ENCODE measurements around the gene NUDT14. TPM values are rescaled to one million over a fixed set of nuclear protein-coding genes. Genes with fewer than 3 reads are reported as not detected.
A peak's percentile ranks its signal among the peaks of the same experiment; 100 is the strongest.

NUDT14 gene
- total RNA-seq, 2 experiments from 2014 or later = 23.3 to 28.0 TPM

- DNase-seq = no peak
- Mint-ChIP-seq H3K27me3 (no peaks in the 10 kb centered on the region), H3K4me3 (no peak overlapping the region), H3K27ac (no peak overlapping the region), H3K36me3 (peaks cover 2% of the 10 kb centered on the region), H3K4me1 (peaks cover 15% of the 10 kb centered on the region), H3K9me3 (peaks cover 8% of the 10 kb centered on the region)
- no peak for ATAC-seq (ENCODE audit: low read depth)
- POLR2A ChIA-PET = interaction anchor here (1.7 kb wide), 1 partner anchor 10 kb away, joined by 5 read pairs; no protein-coding TSS in a partner anchor
These were observed 3.3 kb upstream of the NUDT14 start for GRCh38 chr14:105184461-105184860.

- Mint-ChIP-seq H3K9me3 (no peaks in the 10 kb centered on the region), H3K36me3 (no peaks in the 10 kb centered on the region), H3K27ac (peak overlapping the region; percentile 30), H3K4me3 (peak overlapping the region; percentile 47), H3K4me1 (peaks cover 15% of the 10 kb centered on the region), H3K27me3 (no peaks in the 10 kb centered on the region)
- no peak for DNase-seq
- no peak for ATAC-seq (ENCODE audit: low read depth)
- POLR2A ChIA-PET = interaction anchor here (1.4 to 2.2 kb wide), 4 partner anchors 12 to 118 kb away, joined by 3 to 13 read pairs (median 6); partner anchors contain the start of gene JAG2
These were observed 1.3 kb upstream of the NUDT14 start for GRCh38 chr14:105182296-105183020.

GRCh38 chr14:105181549-105182295 lies 610 bp upstream of the NUDT14 start:
- peak overlapping the region; percentile 47 for H3K4me3 Mint-ChIP-seq
- H3K27me3 Mint-ChIP-seq = no peaks in the 10 kb centered on the region
- ATAC-seq (ENCODE audit: low read depth) = no peak
- no peak overlapping the region for H3K27ac Mint-ChIP-seq
- no peaks in the 10 kb centered on the region for H3K9me3 Mint-ChIP-seq
- POLR2A ChIA-PET = interaction anchor here (0.8 to 2.2 kb wide), 5 partner anchors 9 to 119 kb away, joined by 3 to 13 read pairs (median 6); partner anchors contain the start of gene JAG2
- no peaks in the 10 kb centered on the region for H3K36me3 Mint-ChIP-seq
- peaks cover 16% of the 10 kb centered on the region for H3K4me1 Mint-ChIP-seq
- DNase-seq = no peak

GRCh38 chr14:105179191-105179590 lies 1.9 kb downstream of the NUDT14 start:
- H3K9me3 Mint-ChIP-seq = no peaks in the 10 kb centered on the region
- peaks cover 28% of the 10 kb centered on the region for H3K4me1 Mint-ChIP-seq
- H3K36me3 Mint-ChIP-seq = no peaks in the 10 kb centered on the region
- no peaks in the 10 kb centered on the region for H3K27me3 Mint-ChIP-seq
- POLR2A ChIA-PET = no interaction called here
- no peak overlapping the region for H3K27ac Mint-ChIP-seq
- ATAC-seq (ENCODE audit: low read depth) (no peak), DNase-seq (no peak)
- no peak overlapping the region for H3K4me3 Mint-ChIP-seq

DNA sequence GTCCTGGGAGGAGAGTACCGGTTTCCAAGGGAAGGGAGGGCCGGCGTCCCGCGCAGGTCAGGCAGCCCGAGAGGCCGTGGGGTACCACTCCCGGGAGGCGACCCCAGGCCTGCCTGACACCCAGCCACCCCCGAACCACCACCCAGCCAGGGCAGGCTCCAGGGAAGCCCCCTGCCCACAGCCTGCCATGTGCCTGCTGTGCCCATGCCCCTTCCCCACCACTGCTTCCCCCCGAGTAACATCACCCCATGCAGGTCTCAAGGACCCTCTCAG lies 2.3 kb downstream of the NUDT14 start:
- DNase-seq = no peak
- Mint-ChIP-seq H3K4me1 (peaks cover 30% of the 10 kb centered on the region), H3K36me3 (no peaks in the 10 kb centered on the region), H3K4me3 (no peak overlapping the region), H3K27ac (no peak overlapping the region), H3K9me3 (no peaks in the 10 kb centered on the region), H3K27me3 (no peaks in the 10 kb centered on the region)
- POLR2A ChIA-PET = no interaction called here
- ATAC-seq (ENCODE audit: low read depth) = no peak

DNA sequence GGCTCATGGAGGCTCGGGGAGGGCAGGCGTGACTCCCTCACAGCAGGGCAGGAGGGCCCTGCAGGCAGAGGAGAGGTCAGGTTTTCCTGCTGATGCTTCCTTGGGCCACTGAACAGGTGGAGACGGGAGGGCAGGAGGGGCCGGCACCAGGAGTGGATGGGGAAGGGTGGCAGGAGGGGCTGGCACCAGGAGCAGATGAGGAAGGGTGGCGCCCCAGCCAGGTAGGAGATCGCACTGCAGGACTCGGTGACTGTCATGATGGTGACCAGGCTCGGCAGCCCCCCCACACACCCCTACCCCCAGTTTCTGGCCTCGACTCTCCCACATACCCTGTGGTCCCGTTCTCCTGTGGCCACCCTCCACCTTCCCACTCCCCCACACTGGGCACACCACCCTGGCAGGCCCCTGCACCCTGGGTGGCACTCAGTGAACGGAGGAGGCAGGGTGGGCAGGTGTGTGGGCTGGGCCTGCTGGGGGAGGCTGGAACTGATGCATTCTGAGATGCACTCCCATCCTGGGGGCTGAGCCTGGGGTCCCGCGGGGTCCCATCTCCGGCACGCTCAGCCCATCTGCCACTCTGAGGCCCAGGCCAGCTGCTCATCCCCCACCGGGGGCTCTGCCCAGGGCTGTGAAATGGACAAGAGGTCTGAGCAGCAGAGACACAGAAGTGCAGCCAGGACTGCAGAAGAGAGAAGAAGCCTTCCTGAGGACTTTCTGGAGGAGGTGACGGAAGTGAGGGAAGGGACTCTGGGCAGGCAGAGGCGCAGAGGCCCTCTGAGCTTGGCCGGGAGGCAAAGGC lies 2.8 kb downstream of the NUDT14 start:
- DNase-seq = no peak
- POLR2A ChIA-PET = no interaction called here
- no peaks in the 10 kb centered on the region for H3K9me3 Mint-ChIP-seq
- peaks cover 30% of the 10 kb centered on the region for H3K4me1 Mint-ChIP-seq
- H3K36me3 Mint-ChIP-seq = no peaks in the 10 kb centered on the region
- no peaks in the 10 kb centered on the region for H3K27me3 Mint-ChIP-seq
- H3K4me3 Mint-ChIP-seq = peak overlapping the region; percentile 32
- H3K27ac Mint-ChIP-seq = peak overlapping the region; percentile 8
- no peak for ATAC-seq (ENCODE audit: low read depth)

- Mint-ChIP-seq H3K4me3 (no peak overlapping the region), H3K9me3 (no peaks in the 10 kb centered on the region), H3K27me3 (no peaks in the 10 kb centered on the region), H3K4me1 (peaks cover 23% of the 10 kb centered on the region), H3K36me3 (no peaks in the 10 kb centered on the region), H3K27ac (no peak overlapping the region)
- ATAC-seq (ENCODE audit: low read depth) (no peak), DNase-seq (no peak)
- POLR2A ChIA-PET = interaction anchor here (1.0 kb wide), 2 partner anchors 71 to 482 kb away, joined by 3 read pairs; partner anchors contain the start of gene BTBD6
These were observed 4.0 kb downstream of the NUDT14 start for GRCh38 chr14:105177082-105177481.

DNA sequence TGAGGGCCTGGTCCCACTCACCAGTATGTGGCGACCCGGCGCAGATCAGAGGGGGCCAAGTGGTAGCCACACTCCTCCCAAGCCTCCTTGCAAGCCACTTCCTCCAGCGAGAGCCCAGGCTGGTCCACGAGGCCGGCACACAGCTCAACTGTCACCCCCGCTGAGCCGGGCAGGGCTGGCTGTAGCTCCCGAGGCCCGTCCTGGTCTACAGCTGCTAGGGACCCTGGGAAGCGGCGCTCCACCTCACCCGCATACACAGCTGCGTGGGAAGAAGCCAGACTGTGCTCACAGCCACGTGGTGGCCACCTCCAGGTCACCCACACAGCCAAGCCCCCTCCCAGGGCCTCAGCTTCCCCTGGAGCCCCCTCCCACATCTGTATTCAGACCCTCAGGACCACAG lies 4.6 kb downstream of the NUDT14 start:
- no peak for ATAC-seq (ENCODE audit: low read depth)
- H3K4me3 Mint-ChIP-seq = no peak overlapping the region
- no peak overlapping the region for H3K27ac Mint-ChIP-seq
- no peaks in the 10 kb centered on the region for H3K36me3 Mint-ChIP-seq
- peaks cover 23% of the 10 kb centered on the region for H3K4me1 Mint-ChIP-seq
- no peaks in the 10 kb centered on the region for H3K9me3 Mint-ChIP-seq
- DNase-seq = no peak
- POLR2A ChIA-PET = interaction anchor here (1.0 kb wide), 2 partner anchors 72 to 482 kb away, joined by 3 read pairs; partner anchors contain the start of gene BTBD6
- no peaks in the 10 kb centered on the region for H3K27me3 Mint-ChIP-seq

DNA sequence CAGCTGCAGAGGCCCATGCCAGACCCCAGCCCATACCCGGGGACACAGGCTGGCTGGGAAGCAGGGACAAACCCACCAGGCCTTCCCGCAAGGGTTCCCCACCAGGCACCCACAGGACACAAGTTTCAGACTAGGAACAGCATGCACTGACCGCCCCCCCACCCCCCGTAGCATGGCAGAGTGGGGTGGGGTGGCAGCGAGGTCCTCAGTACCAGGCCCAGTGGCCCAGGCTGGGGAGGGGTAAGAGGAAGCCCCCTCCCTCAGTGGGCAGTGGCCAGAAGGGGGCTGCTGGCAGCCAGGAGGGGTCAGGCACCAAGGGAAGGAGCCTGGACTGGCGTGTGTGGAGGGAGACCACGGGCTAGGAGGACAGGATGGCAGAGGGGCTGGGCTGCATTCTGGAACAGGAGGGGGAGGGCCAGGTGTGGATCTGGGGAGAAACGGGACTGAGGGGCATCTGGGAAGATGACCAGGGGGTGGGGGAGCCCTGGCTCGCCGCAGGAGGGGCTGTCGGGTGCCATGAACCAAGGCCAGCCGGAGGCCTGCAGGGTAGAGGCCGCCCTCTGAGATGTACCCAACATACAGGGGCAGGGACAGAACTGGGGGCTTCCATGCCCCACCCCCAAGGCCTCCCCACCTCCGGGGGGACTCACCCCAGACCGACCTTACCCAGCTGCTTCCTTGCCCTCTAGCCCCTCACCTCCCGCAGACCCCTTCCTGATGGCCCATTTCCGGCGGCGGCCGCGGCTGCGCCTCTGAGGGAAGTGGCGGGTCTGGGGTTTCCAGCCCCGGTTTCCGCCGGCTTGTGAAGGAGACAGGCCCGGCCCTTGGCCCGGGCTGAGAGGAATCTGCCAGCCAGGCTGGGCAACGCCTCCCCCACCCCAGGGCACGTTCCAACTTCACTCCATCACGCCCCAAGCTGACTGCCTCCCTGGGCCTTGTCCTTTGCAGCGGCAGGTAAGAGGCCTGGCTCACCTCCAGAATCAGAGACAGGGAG lies 6.9 kb downstream of the NUDT14 start:
- H3K4me3 Mint-ChIP-seq = peak overlapping the region; percentile 50
- H3K27me3 Mint-ChIP-seq = peaks cover 8% of the 10 kb centered on the region
- ATAC-seq (ENCODE audit: low read depth) = peak; percentile 70
- peaks cover 21% of the 10 kb centered on the region for H3K4me1 Mint-ChIP-seq
- POLR2A ChIA-PET = interaction anchor here (1.4 kb wide), 1 partner anchor 126 kb away, joined by 4 read pairs; no protein-coding TSS in a partner anchor
- H3K9me3 Mint-ChIP-seq = no peaks in the 10 kb centered on the region
- no peaks in the 10 kb centered on the region for H3K36me3 Mint-ChIP-seq
- H3K27ac Mint-ChIP-seq = peak overlapping the region; percentile 58
- peak; percentile 79 for DNase-seq

DNA sequence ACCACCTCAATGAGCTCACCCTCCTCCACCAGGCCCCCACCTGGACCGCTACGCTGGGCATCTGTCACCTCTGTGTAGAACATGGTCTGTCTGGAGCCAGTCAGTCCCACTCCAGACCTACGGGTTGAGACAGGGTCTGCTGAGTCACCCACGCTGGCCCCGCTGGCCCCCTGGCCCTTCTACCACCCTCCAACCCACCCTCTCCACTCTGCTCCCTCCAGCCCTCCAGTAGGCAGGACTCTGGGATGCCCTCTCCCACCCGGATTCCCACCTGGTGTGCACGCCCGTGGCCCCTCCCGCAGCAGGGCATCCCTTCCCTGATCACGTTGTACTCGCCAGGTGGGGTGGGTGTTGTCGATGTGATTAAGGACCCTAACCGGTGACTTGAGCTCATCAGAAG lies 8.0 kb downstream of the NUDT14 start:
- no peak for DNase-seq
- Mint-ChIP-seq H3K4me3 (no peak overlapping the region), H3K27me3 (peaks cover 10% of the 10 kb centered on the region), H3K4me1 (peaks cover 21% of the 10 kb centered on the region), H3K27ac (no peak overlapping the region), H3K36me3 (no peaks in the 10 kb centered on the region), H3K9me3 (no peaks in the 10 kb centered on the region)
- POLR2A ChIA-PET = interaction anchor here (1.0 to 1.4 kb wide), 3 partner anchors 9 to 127 kb away, joined by 3 to 4 read pairs (median 3); no protein-coding TSS in a partner anchor
- no peak for ATAC-seq (ENCODE audit: low read depth)

- H3K27me3 Mint-ChIP-seq = peaks cover 10% of the 10 kb centered on the region
- POLR2A ChIA-PET = interaction anchor here (1.0 to 1.4 kb wide), 2 partner anchors 9 to 17 kb away, joined by 3 read pairs; no protein-coding TSS in a partner anchor
- no peak overlapping the region for H3K27ac Mint-ChIP-seq
- ATAC-seq (ENCODE audit: low read depth) (no peak), DNase-seq (no peak)
- H3K36me3 Mint-ChIP-seq = no peaks in the 10 kb centered on the region
- no peak overlapping the region for H3K4me3 Mint-ChIP-seq
- peaks cover 21% of the 10 kb centered on the region for H3K4me1 Mint-ChIP-seq
- no peaks in the 10 kb centered on the region for H3K9me3 Mint-ChIP-seq
These were observed 8.6 kb downstream of the NUDT14 start for GRCh38 chr14:105172476-105172875.

GRCh38 chr14:105171004-105171673 lies 10.0 kb downstream of the NUDT14 start:
- H3K27me3 Mint-ChIP-seq = peaks cover 17% of the 10 kb centered on the region
- H3K4me1 Mint-ChIP-seq = peaks cover 16% of the 10 kb centered on the region
- POLR2A ChIA-PET = interaction anchor here (1.1 kb wide), 1 partner anchor 130 kb away, joined by 3 read pairs; the partner anchor contains the start of gene BRF1
- no peak overlapping the region for H3K4me3 Mint-ChIP-seq
- H3K9me3 Mint-ChIP-seq = no peaks in the 10 kb centered on the region
- no peaks in the 10 kb centered on the region for H3K36me3 Mint-ChIP-seq
- no peak overlapping the region for H3K27ac Mint-ChIP-seq
- no peak for ATAC-seq (ENCODE audit: low read depth)
- no peak for DNase-seq
